Lower leg skin (tissue), 3 donors: ENCODE measurements around the gene EME2.

ENCODE experiments used
- CTCF ChIP-seq, 3 donors: fragments of 450-650 bp; IDR thresholded peaks; one replicate each; pipeline ENCODE4 v1.5.1; 2016; ENCODE audit warnings: antibody characterized with exemption in 3 of 3, mild to moderate bottlenecking in 3 of 3, moderate library complexity in 2 of 3
- POLR2A ChIP-seq, 2 donors: fragments of 450-650 bp; IDR thresholded peaks; one replicate each; pipeline ENCODE4 v1.6.1; 2016 to 2017; ENCODE audit warnings: antibody characterized with exemption in 2 of 2, mild to moderate bottlenecking in 1 of 2, moderate library complexity in 1 of 2

- TF ChIP-seq CTCF (IDR thresholded peaks at IDR 0.05) = no peak
- TF ChIP-seq POLR2A (IDR thresholded peaks at IDR 0.05) = no peak
Measured at GRCh38 chr16:1773703-1774447, 1.3 kb downstream of the EME2 start.
